Upper lobe of left lung (tissue), 4 donors: ENCODE measurements around the gene MAG.

Experiments
- EP300 ChIP-seq, 4 donors: sonication (generic); formaldehyde crosslinking; IDR thresholded peaks; one replicate each; pipeline ENCODE4 v1.5.1; 2017; ENCODE audit warnings: antibody characterized with exemption in 4 of 4, control low read depth in 2 of 4
- TF ChIP-seq, protein P1 (sequence below), 6 experiments: fragments of 450-650 bp in 4 of 6; fragments of 200-600 bp in 2 of 6; sonication (generic) in 2 of 6; IDR thresholded peaks; one replicate each; pipeline ENCODE4 v1.5.1; 2016 to 2019; ENCODE audit warnings: antibody characterized with exemption in 6 of 6

DNA sequence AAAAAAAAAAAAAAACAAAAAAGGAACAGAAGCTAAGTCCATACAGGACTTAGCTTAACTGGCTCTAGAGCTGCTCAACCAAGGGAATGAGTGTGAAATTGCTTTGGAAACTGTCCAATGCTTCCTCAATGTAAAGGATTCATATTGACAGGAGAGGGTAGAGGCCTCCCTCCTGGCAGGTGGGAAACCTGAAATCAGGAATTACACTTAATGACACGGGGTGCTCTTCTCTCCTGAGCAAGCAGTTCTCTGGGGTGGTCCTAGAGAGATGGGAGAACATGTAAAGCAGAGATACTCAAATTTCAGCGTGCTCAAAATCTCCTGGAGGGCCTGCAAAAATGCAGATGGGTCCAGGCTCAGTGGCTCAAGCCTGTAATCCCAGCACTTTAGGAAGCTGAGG is 3.6 kb upstream of the MAG start:
- TF ChIP-seq, protein P1, sequence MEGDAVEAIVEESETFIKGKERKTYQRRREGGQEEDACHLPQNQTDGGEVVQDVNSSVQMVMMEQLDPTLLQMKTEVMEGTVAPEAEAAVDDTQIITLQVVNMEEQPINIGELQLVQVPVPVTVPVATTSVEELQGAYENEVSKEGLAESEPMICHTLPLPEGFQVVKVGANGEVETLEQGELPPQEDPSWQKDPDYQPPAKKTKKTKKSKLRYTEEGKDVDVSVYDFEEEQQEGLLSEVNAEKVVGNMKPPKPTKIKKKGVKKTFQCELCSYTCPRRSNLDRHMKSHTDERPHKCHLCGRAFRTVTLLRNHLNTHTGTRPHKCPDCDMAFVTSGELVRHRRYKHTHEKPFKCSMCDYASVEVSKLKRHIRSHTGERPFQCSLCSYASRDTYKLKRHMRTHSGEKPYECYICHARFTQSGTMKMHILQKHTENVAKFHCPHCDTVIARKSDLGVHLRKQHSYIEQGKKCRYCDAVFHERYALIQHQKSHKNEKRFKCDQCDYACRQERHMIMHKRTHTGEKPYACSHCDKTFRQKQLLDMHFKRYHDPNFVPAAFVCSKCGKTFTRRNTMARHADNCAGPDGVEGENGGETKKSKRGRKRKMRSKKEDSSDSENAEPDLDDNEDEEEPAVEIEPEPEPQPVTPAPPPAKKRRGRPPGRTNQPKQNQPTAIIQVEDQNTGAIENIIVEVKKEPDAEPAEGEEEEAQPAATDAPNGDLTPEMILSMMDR (IDR thresholded peaks at IDR 0.05), result no peak
- no peak for TF ChIP-seq EP300 (IDR thresholded peaks at IDR 0.05)
